ENCODE measurements around the gene MACROD2.

Gene MACROD2

DNA sequence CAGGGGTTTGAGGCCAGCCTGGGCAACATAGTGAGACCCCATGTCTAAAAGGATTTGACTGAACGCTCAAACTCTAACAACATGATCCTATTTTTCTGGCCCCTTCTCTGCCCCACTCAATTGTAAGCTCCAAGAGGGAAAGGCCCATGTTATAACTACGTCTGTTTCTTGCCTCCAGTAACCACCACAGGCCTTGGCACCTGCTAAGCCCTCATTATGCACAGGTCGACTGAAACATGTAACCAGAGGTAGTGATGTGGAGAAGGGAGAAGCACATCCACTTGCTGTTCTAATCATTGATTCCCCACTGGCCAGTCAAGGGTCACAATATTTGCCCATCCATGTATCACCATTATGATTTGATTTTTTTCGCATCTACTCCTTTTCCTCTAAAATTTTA lies 2102.5 kb downstream of the MACROD2 start:
- DNase-seq (ENCODE audit: low read depth), result no peak
- TF ChIP-seq, protein P1, sequence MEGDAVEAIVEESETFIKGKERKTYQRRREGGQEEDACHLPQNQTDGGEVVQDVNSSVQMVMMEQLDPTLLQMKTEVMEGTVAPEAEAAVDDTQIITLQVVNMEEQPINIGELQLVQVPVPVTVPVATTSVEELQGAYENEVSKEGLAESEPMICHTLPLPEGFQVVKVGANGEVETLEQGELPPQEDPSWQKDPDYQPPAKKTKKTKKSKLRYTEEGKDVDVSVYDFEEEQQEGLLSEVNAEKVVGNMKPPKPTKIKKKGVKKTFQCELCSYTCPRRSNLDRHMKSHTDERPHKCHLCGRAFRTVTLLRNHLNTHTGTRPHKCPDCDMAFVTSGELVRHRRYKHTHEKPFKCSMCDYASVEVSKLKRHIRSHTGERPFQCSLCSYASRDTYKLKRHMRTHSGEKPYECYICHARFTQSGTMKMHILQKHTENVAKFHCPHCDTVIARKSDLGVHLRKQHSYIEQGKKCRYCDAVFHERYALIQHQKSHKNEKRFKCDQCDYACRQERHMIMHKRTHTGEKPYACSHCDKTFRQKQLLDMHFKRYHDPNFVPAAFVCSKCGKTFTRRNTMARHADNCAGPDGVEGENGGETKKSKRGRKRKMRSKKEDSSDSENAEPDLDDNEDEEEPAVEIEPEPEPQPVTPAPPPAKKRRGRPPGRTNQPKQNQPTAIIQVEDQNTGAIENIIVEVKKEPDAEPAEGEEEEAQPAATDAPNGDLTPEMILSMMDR (IDR thresholded peaks at IDR 0.05; ENCODE audit: low read depth, low read length, missing control alignments), result no peak
- in situ Hi-C loops (cut with HindIII; ENCODE audit: low sequenced_read_pairs), result no loop called here
- no peak overlapping the region for H3K4me3 ChIP-seq (ENCODE audit: low read depth, low read length)

DNA sequence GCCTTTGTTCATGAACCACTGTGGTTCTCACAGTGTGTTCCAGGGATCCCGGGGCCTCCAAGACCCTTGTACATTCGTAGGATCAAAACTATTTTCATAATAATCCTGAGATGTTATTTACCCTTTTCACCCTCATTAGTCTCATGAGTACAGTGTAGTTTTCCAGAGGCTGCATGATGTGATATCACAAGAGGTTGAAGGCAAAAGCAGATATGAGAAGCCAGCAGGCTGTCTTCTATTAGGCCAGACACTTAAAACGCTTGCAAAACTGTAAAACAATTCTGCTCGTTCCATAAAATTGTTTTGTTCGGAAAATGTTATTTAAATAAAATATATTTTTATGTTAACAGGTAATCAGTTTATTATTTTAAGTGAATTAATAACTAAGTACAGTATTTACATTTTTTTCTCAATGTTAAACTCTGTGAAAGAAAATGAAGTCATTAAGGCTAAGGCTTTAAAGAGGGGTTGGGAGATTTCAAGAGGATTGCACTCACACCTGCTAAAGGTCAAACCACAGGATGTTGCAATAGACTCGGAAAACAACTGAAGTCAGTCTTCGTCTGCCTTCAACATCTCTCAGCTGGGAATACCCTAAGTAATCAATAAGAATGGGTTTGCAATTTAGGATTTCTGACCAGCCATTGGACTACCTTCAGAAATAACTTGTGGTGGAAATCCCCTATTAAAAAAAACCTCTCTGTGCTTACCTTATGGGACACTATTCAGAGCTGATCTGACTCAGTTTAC lies 2103.7 kb downstream of the MACROD2 start:
- in situ Hi-C loops (cut with HindIII; ENCODE audit: low sequenced_read_pairs), result no loop called here
- TF ChIP-seq, protein P1 (IDR thresholded peaks at IDR 0.05; ENCODE audit: low read depth, low read length, missing control alignments), result no peak
- no peak for DNase-seq (ENCODE audit: low read depth)
- H3K4me3 ChIP-seq (ENCODE audit: low read depth, low read length), result no peak overlapping the region

DNA sequence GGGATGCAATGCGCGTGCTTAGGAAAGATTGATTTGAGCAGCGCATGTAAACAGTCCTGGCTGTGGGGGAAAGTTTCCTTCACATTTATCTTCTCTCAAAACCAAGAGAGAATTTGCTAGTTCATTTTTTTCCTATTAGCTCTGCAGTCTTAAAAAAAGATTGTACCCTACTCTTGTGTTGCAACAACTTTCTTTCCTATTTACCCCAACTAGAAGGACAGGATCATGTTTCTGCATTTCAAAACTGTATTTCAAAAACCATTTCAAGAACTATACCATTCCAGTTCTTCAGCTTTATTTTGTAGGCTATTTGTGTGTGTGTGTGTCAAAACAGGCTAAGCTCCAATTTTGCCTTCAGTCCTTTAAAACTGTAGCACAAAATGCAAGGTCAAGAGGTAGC lies 2104.8 kb downstream of the MACROD2 start:
- in situ Hi-C loops (cut with HindIII; ENCODE audit: low sequenced_read_pairs), result no loop called here
- TF ChIP-seq, protein P1 (IDR thresholded peaks at IDR 0.05; ENCODE audit: low read depth, low read length, missing control alignments), result no peak
- DNase-seq (ENCODE audit: low read depth), result no peak
- H3K4me3 ChIP-seq (ENCODE audit: low read depth, low read length), result no peak overlapping the region

DNA sequence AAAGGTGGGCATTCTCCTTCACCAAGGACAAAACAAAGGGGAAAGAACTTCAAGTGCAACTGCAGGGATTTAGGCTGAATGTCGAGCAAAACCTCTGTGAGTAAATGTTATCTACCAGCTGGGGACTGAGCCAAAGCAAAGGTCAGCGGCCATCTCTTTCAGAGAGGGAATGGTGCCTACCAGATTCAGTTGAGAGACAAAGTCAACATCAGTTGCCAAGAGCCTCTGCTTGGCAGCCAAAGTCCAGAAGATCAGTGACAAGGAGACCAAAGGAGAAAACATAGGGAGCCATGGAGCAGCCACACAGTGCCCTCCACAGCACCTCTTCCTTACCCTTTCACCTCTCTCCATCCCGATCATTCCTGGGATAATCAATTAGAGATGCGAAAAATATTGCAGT lies 2105.5 kb downstream of the MACROD2 start:
- in situ Hi-C loops (cut with HindIII; ENCODE audit: low sequenced_read_pairs), result no loop called here
- TF ChIP-seq, protein P1 (IDR thresholded peaks at IDR 0.05; ENCODE audit: low read depth, low read length, missing control alignments), result no peak
- no peak for DNase-seq (ENCODE audit: low read depth)
- no peak overlapping the region for H3K4me3 ChIP-seq (ENCODE audit: low read depth, low read length)

Data from astrocyte of the cerebellum (primary cell).